Neuronal stem cell (in vitro differentiated cells): Measurements from ENCODE around the gene LRRD1.
"Not testable (repeated sequence)": the region's sequence is repeated elsewhere in the genome, so short reads cannot be mapped to it uniquely, and the experiment has no call there.

Source experiments
- DNase-seq: peaks from one replicate; pipeline ENCODE4 v3.0.0-alpha.2; 2013; ENCODE audit warnings: low spot score
- H2AFZ ChIP-seq: one replicate; pipeline ENCODE4 v1.6.1; 2013; ENCODE audit warnings: mild to moderate bottlenecking, low read length, inconsistent platforms
- H2AK5ac ChIP-seq: 2 replicates; pipeline ENCODE4 v1.6.1; 2013; ENCODE audit warnings: low read depth, mild to moderate bottlenecking, inconsistent platforms, low read length, moderate library complexity, mixed read lengths
- H2BK120ac ChIP-seq: 2 replicates; pipeline ENCODE4 v1.6.1; 2013; ENCODE audit warnings: low read depth, mild to moderate bottlenecking, inconsistent platforms, low read length, moderate library complexity, mixed read lengths
- H2BK12ac ChIP-seq: one replicate; pipeline ENCODE4 v1.6.1; 2013; ENCODE audit warnings: low read length, inconsistent platforms
- H2BK15ac ChIP-seq: 2 replicates; pipeline ENCODE4 v1.6.1; 2013; ENCODE audit warnings: mild to moderate bottlenecking, low read length, inconsistent platforms, mixed read lengths
- H2BK5ac ChIP-seq: one replicate; pipeline ENCODE4 v1.6.1; 2013; ENCODE audit warnings: inconsistent platforms, mild to moderate bottlenecking, low read length, moderate library complexity
- H3K14ac ChIP-seq: one replicate; pipeline ENCODE4 v1.6.1; 2013; ENCODE audit warnings: low read length, inconsistent platforms
- H3K18ac ChIP-seq: 2 replicates; pipeline ENCODE4 v1.6.1; 2013; ENCODE audit warnings: low read length, inconsistent platforms
- H3K23ac ChIP-seq: 2 replicates; pipeline ENCODE4 v1.6.1; 2013; ENCODE audit warnings: low read depth, mild to moderate bottlenecking, mixed read lengths, low read length, inconsistent platforms; ENCODE audit not compliant: poor library complexity
- H3K27ac ChIP-seq: replicated peaks from 3 replicates; pipeline ENCODE4 v1.5.1; 2013; ENCODE audit warnings: low read length, inconsistent platforms
- H3K27me3 ChIP-seq, 3 experiments: 2 replicates each; pipeline ENCODE4 v1.6.1; 2013; ENCODE audit warnings: low read length in 3 of 3, mild to moderate bottlenecking in 2 of 3, inconsistent platforms in 1 of 3, low read depth in 1 of 3, mixed read lengths in 1 of 3, moderate library complexity in 1 of 3; ENCODE audit not compliant: control insufficient read depth in 3 of 3, insufficient read depth in 3 of 3
- H3K36me3 ChIP-seq, 2 donors: replicated peaks in 1 of 2; 2 replicates each; pipeline ENCODE4 v1.6.1; 2013; ENCODE audit warnings: low read length in 2 of 2; ENCODE audit not compliant: control insufficient read depth in 2 of 2, insufficient read depth in 2 of 2
- H3K4ac ChIP-seq: 2 replicates; pipeline ENCODE4 v1.6.1; 2013; ENCODE audit warnings: inconsistent platforms, mild to moderate bottlenecking, low read length, moderate library complexity
- H3K4me1 ChIP-seq, 2 donors: 1 replicate in 1 of 2; 2 replicates in 1 of 2; pipeline ENCODE4 v1.6.1; 2013; ENCODE audit warnings: low read length in 2 of 2, low read depth in 1 of 2; ENCODE audit not compliant: control insufficient read depth in 2 of 2, insufficient read depth in 1 of 2
- H3K4me2 ChIP-seq: one replicate; pipeline ENCODE4 v1.6.1; 2013; ENCODE audit warnings: mild to moderate bottlenecking, low read length, inconsistent platforms; ENCODE audit not compliant: insufficient read depth, poor library complexity, severe bottlenecking
- H3K4me3 ChIP-seq, 2 donors: 2 replicates each; pipeline ENCODE4 v1.5.1; 2013; ENCODE audit warnings: low read length in 2 of 2, mild to moderate bottlenecking in 2 of 2, inconsistent platforms in 1 of 2, moderate library complexity in 1 of 2
- H3K79me1 ChIP-seq: one replicate; pipeline ENCODE4 v1.6.1; 2013; ENCODE audit warnings: low read depth, mild to moderate bottlenecking, inconsistent platforms, low read length, moderate library complexity
- H3K9ac ChIP-seq: one replicate; pipeline ENCODE4 v1.6.1; 2013; ENCODE audit warnings: mild to moderate bottlenecking, low read depth, low read length, inconsistent platforms; ENCODE audit not compliant: poor library complexity
- H3K9me3 ChIP-seq, 2 donors: replicated peaks in 1 of 2; 2 replicates each; pipeline versions ENCODE3 to v1.6.1; 2013; ENCODE audit warnings: low read length in 2 of 2, mild to moderate bottlenecking in 2 of 2, inconsistent platforms in 1 of 2, low read depth in 1 of 2, mixed read lengths in 1 of 2, moderate library complexity in 1 of 2; ENCODE audit not compliant: control insufficient read depth in 2 of 2, insufficient read depth in 1 of 2
- H4K8ac ChIP-seq: one replicate; pipeline ENCODE4 v1.6.1; 2013; ENCODE audit warnings: low read depth, mild to moderate bottlenecking, inconsistent platforms, low read length, moderate library complexity
- H4K91ac ChIP-seq: one replicate; pipeline ENCODE4 v1.6.1; 2013; ENCODE audit warnings: low read length, low read depth, mild to moderate bottlenecking, inconsistent platforms; ENCODE audit not compliant: poor library complexity
- WGBS, 2 donors: extraction: QIAGEN DNeasy Blood & Tissue Kit; methylation state at CpG; one replicate each; pipeline ENCODE4 v1.1.7; 2013; ENCODE audit warnings: missing lambda C conversion rate in 2 of 2, mixed read lengths in 1 of 2; ENCODE audit not compliant: insufficient read length in 2 of 2, insufficient replicate concordance in 1 of 2; ENCODE audit errors: extremely low coverage in 2 of 2; 5-methylcytosine and 5-hydroxymethylcytosine counted together

The LRRD1 gene

GRCh38 chr7:92192326-92192725 lies 13.4 kb upstream of the LRRD1 start:
- no peak overlapping the region for H4K8ac ChIP-seq
- no peak overlapping the region for H2AK5ac ChIP-seq
- WGBS, 2 donors: no CpG with 5 or more reads among the region's 3 CpGs
- no peak overlapping the region for H3K23ac ChIP-seq
- H4K91ac ChIP-seq: no peak overlapping the region
- peaks cover 9 to 39% of the 10 kb centered on the region in 2 donors for H3K9me3 ChIP-seq
- no peak overlapping the region for H3K18ac ChIP-seq
- no peak overlapping the region for H3K4ac ChIP-seq
- no peak for DNase-seq
- H2AFZ ChIP-seq: no peak overlapping the region
- H3K14ac ChIP-seq: no peak overlapping the region
- no peak overlapping the region for H3K4me2 ChIP-seq
- H3K27me3 ChIP-seq: no peaks in the 10 kb centered on the region
- H3K9ac ChIP-seq: no peak overlapping the region
- no peak overlapping the region for H2BK120ac ChIP-seq
- H2BK15ac ChIP-seq: no peak overlapping the region
- no peaks in the 10 kb centered on the region for H3K4me1 ChIP-seq
- H3K36me3 ChIP-seq: peaks cover 2 to 34% of the 10 kb centered on the region in 2 donors
- no peak overlapping the region for H2BK12ac ChIP-seq
- H3K4me3 ChIP-seq: no peak overlapping the region
- no peak overlapping the region for H2BK5ac ChIP-seq
- no peaks in the 10 kb centered on the region for H3K79me1 ChIP-seq
- H3K27ac ChIP-seq: no peak overlapping the region

- not testable (repeated sequence) for H3K23ac ChIP-seq, H2BK15ac ChIP-seq
Observed at GRCh38 chr7:92189246-92189645, 10.3 kb upstream of the LRRD1 start.

GRCh38 chr7:92184294-92184693 lies 5.4 kb upstream of the LRRD1 start:
- not testable (repeated sequence) for H3K79me1 ChIP-seq, H2AFZ ChIP-seq, H2BK15ac ChIP-seq, H2BK12ac ChIP-seq, H3K4me3 ChIP-seq, H4K91ac ChIP-seq, H3K4me1 ChIP-seq, H2BK5ac ChIP-seq, H3K9ac ChIP-seq, H2BK120ac ChIP-seq, H3K9me3 ChIP-seq, H3K4me2 ChIP-seq, H4K8ac ChIP-seq, H3K18ac ChIP-seq, H3K4ac ChIP-seq, H3K14ac ChIP-seq, H3K23ac ChIP-seq, H3K36me3 ChIP-seq, DNase-seq, H3K27ac ChIP-seq, H3K27me3 ChIP-seq, H2AK5ac ChIP-seq
- no CpG with 5 or more reads among the region's 1 CpG for WGBS, 2 donors

More at GRCh38 chr7:92189246-92189645, 10.3 kb upstream of the LRRD1 start:
- H3K4me2 ChIP-seq, H3K79me1 ChIP-seq, H3K9ac ChIP-seq, H2AK5ac ChIP-seq, H3K14ac ChIP-seq, H3K4ac ChIP-seq, H3K27ac ChIP-seq, H4K8ac ChIP-seq, H3K27me3 ChIP-seq, DNase-seq, H2BK12ac ChIP-seq, H3K4me3 ChIP-seq, H4K91ac ChIP-seq, H2BK120ac ChIP-seq, H2BK5ac ChIP-seq, H3K18ac ChIP-seq, H3K4me1 ChIP-seq, H2AFZ ChIP-seq: not testable (repeated sequence)
- Histone ChIP-seq H3K9me3 (peaks cover 7 to 38% of the 10 kb centered on the region in 2 donors), H3K36me3 (peaks cover 0 to 15% of the 10 kb centered on the region in 2 donors)
- WGBS, 2 donors: no CpG with 5 or more reads among the region's 15 CpGs

- Histone ChIP-seq H2BK5ac (no peak overlapping the region), H3K79me1 (no peaks in the 10 kb centered on the region), H3K9me3 (peaks cover 0 to 2% of the 10 kb centered on the region in 2 donors), H3K36me3 (no peaks in the 10 kb centered on the region), H2AFZ (no peak overlapping the region), H3K18ac (no peak overlapping the region), H3K9ac (no peak overlapping the region), H2BK120ac (no peak overlapping the region), H3K27me3 (no peaks in the 10 kb centered on the region), H3K4me1 (no peaks in the 10 kb centered on the region), H3K23ac (no peak overlapping the region), H3K14ac (no peak overlapping the region), H3K27ac (no peak overlapping the region), H2AK5ac (no peak overlapping the region), H3K4me2 (no peak overlapping the region), H2BK12ac (no peak overlapping the region), H3K4ac (no peak overlapping the region), H4K8ac (no peak overlapping the region), H2BK15ac (no peak overlapping the region), H3K4me3 (no peak overlapping the region), H4K91ac (no peak overlapping the region)
- no peak for DNase-seq
Observed at GRCh38 chr7:92177362-92177761, 1.6 kb downstream of the LRRD1 start.
